Stomach smooth muscle (tissue), 2 donors: ENCODE measurements around the gene LCTL.
"Not testable (repeated sequence)": the region's sequence is repeated elsewhere in the genome, so short reads cannot be mapped to it uniquely, and the experiment has no call there.

Source experiments
- H3K27ac ChIP-seq: one replicate; pipeline ENCODE4 v1.7.0; 2013; ENCODE audit warnings: mild to moderate bottlenecking, low read length, inconsistent platforms
- H3K27me3 ChIP-seq, 2 donors: one replicate each; pipeline ENCODE4 v1.7.0; 2013; ENCODE audit warnings: low read length in 2 of 2; ENCODE audit not compliant: insufficient read depth in 2 of 2, control insufficient read depth in 1 of 2
- H3K36me3 ChIP-seq, 2 donors: one replicate each; pipeline ENCODE4 v1.7.0; 2013; ENCODE audit warnings: low read length in 2 of 2; ENCODE audit not compliant: control insufficient read depth in 2 of 2, insufficient read depth in 2 of 2
- H3K4me1 ChIP-seq: one replicate; pipeline ENCODE4 v1.7.0; 2013; ENCODE audit warnings: low read length; ENCODE audit not compliant: control insufficient read depth, insufficient read depth
- H3K4me3 ChIP-seq, 2 donors: one replicate each; pipeline ENCODE4 v1.7.0; 2013; ENCODE audit warnings: low read length in 2 of 2
- H3K9ac ChIP-seq, 2 donors: one replicate each; pipeline ENCODE4 v1.7.0; 2013; ENCODE audit warnings: low read length in 2 of 2, mild to moderate bottlenecking in 1 of 2
- H3K9me3 ChIP-seq, 2 donors: one replicate each; pipeline ENCODE4 v1.7.0; 2013; ENCODE audit warnings: low read length in 2 of 2; ENCODE audit not compliant: control insufficient read depth in 2 of 2
- donor health status: healthy.
- donor health status: Pancreatic carcinoma.

LCTL gene

GRCh38 chr15:66590435-66590834 is 24.6 kb upstream of the LCTL start:
- no peaks in the 10 kb centered on the region for H3K4me1 ChIP-seq
- H3K9ac ChIP-seq: no peak overlapping the region
- H3K9me3 ChIP-seq: no peaks in the 10 kb centered on the region
- no peak overlapping the region for H3K4me3 ChIP-seq
- H3K27me3 ChIP-seq: peaks cover 4 to 9% of the 10 kb centered on the region in 2 donors
- H3K36me3 ChIP-seq: no peaks in the 10 kb centered on the region
- H3K27ac ChIP-seq: no peak overlapping the region

GRCh38 chr15:66589429-66589828 is 23.6 kb upstream of the LCTL start:
- H3K27ac ChIP-seq, H3K9me3 ChIP-seq, H3K4me1 ChIP-seq, H3K9ac ChIP-seq, H3K4me3 ChIP-seq, H3K27me3 ChIP-seq, H3K36me3 ChIP-seq: not testable (repeated sequence)

- no peak overlapping the region for H3K9ac ChIP-seq
- no peaks in the 10 kb centered on the region for H3K4me1 ChIP-seq
- H3K27ac ChIP-seq: no peak overlapping the region
- H3K4me3 ChIP-seq: no peak overlapping the region
- H3K36me3 ChIP-seq: no peaks in the 10 kb centered on the region
- peaks cover 4 to 9% of the 10 kb centered on the region in 2 donors for H3K27me3 ChIP-seq
- H3K9me3 ChIP-seq: no peaks in the 10 kb centered on the region
Observed at GRCh38 chr15:66588971-66589370, 23.2 kb upstream of the LCTL start.

GRCh38 chr15:66588537-66588936 is 22.7 kb upstream of the LCTL start:
- Histone ChIP-seq H3K27me3 (peaks cover 4 to 9% of the 10 kb centered on the region in 2 donors), H3K4me3 (no peak overlapping the region), H3K9ac (no peak overlapping the region), H3K36me3 (no peaks in the 10 kb centered on the region), H3K4me1 (no peaks in the 10 kb centered on the region), H3K27ac (no peak overlapping the region), H3K9me3 (no peaks in the 10 kb centered on the region)

GRCh38 chr15:66587749-66588148 is 22.0 kb upstream of the LCTL start:
- Histone ChIP-seq H3K9ac (no peak overlapping the region), H3K4me3 (no peak overlapping the region), H3K36me3 (no peaks in the 10 kb centered on the region), H3K9me3 (no peaks in the 10 kb centered on the region), H3K27ac (no peak overlapping the region), H3K4me1 (no peaks in the 10 kb centered on the region), H3K27me3 (peaks cover 4 to 9% of the 10 kb centered on the region in 2 donors)

GRCh38 chr15:66587020-66587419 is 21.2 kb upstream of the LCTL start:
- Histone ChIP-seq H3K27me3 (peaks cover 4 to 9% of the 10 kb centered on the region in 2 donors), H3K4me3 (no peak overlapping the region), H3K9ac (no peak overlapping the region), H3K36me3 (no peaks in the 10 kb centered on the region), H3K9me3 (no peaks in the 10 kb centered on the region), H3K4me1 (no peaks in the 10 kb centered on the region), H3K27ac (no peak overlapping the region)

- Histone ChIP-seq H3K9me3 (no peaks in the 10 kb centered on the region), H3K4me3 (no peak overlapping the region), H3K27me3 (peaks cover 4 to 9% of the 10 kb centered on the region in 2 donors), H3K9ac (no peak overlapping the region), H3K27ac (no peak overlapping the region), H3K36me3 (no peaks in the 10 kb centered on the region), H3K4me1 (no peaks in the 10 kb centered on the region)
Observed at GRCh38 chr15:66586155-66586976, 20.6 kb upstream of the LCTL start.

GRCh38 chr15:66581972-66582537 is 16.3 kb upstream of the LCTL start:
- Histone ChIP-seq H3K4me3 (no peak overlapping the region), H3K9me3 (no peaks in the 10 kb centered on the region), H3K27ac (no peak overlapping the region), H3K4me1 (no peaks in the 10 kb centered on the region), H3K9ac (no peak overlapping the region), H3K27me3 (peaks cover 4% of the 10 kb centered on the region in 2 donors), H3K36me3 (no peaks in the 10 kb centered on the region)

- Histone ChIP-seq H3K27ac (no peak overlapping the region), H3K27me3 (no peaks in the 10 kb centered on the region), H3K9ac (no peak overlapping the region), H3K4me3 (no peak overlapping the region), H3K36me3 (no peaks in the 10 kb centered on the region), H3K9me3 (no peaks in the 10 kb centered on the region), H3K4me1 (no peaks in the 10 kb centered on the region)
Observed at GRCh38 chr15:66580643-66581042, 14.8 kb upstream of the LCTL start.

- Histone ChIP-seq H3K27ac (no peak overlapping the region), H3K9ac (no peak overlapping the region), H3K9me3 (no peaks in the 10 kb centered on the region), H3K4me3 (no peak overlapping the region), H3K4me1 (no peaks in the 10 kb centered on the region), H3K36me3 (no peaks in the 10 kb centered on the region), H3K27me3 (no peaks in the 10 kb centered on the region)
Observed at GRCh38 chr15:66578286-66578875, 12.6 kb upstream of the LCTL start.

- Histone ChIP-seq H3K4me1 (no peaks in the 10 kb centered on the region), H3K27me3 (no peaks in the 10 kb centered on the region), H3K9me3 (no peaks in the 10 kb centered on the region), H3K9ac (no peak overlapping the region), H3K27ac (no peak overlapping the region), H3K4me3 (no peak overlapping the region), H3K36me3 (no peaks in the 10 kb centered on the region)
Observed at GRCh38 chr15:66574596-66574950, 8.8 kb upstream of the LCTL start.
